H9 (cell line): Measurements from ENCODE around the gene PCNX2. TPM values are rescaled to one million over a fixed set of nuclear protein-coding genes. Genes with fewer than 3 reads are reported as not detected.

ENCODE experiments used
- DNase-seq: peaks from one replicate; pipeline ENCODE4 v3.0.0-alpha.2; 2017
- H2AFZ ChIP-seq: one replicate; pipeline ENCODE4 v1.6.1; 2013; ENCODE audit warnings: mild to moderate bottlenecking, low read length, control low read depth, moderate library complexity
- H2AK5ac ChIP-seq: 2 replicates; pipeline ENCODE4 v1.6.1; 2013; ENCODE audit warnings: low read length, control low read depth, mixed read lengths; ENCODE audit not compliant: insufficient read length
- H2BK120ac ChIP-seq: one replicate; pipeline ENCODE4 v1.6.1; 2013; ENCODE audit warnings: low read depth, mild to moderate bottlenecking, low read length, control low read depth, inconsistent platforms; ENCODE audit not compliant: poor library complexity, severe bottlenecking
- H2BK12ac ChIP-seq: 2 replicates; pipeline ENCODE4 v1.6.1; 2013; ENCODE audit warnings: low read length, control low read depth, mixed read lengths, low read depth; ENCODE audit not compliant: insufficient read length
- H2BK15ac ChIP-seq: 2 replicates; pipeline ENCODE4 v1.6.1; 2013; ENCODE audit warnings: low read depth, low read length, control low read depth
- H2BK20ac ChIP-seq: one replicate; pipeline ENCODE4 v1.6.1; 2013; ENCODE audit warnings: low read depth, mild to moderate bottlenecking, low read length, control low read depth, inconsistent platforms; ENCODE audit not compliant: poor library complexity, severe bottlenecking
- H2BK5ac ChIP-seq: 2 replicates; pipeline ENCODE4 v1.6.1; 2013; ENCODE audit warnings: low read length, control low read depth, mixed read lengths; ENCODE audit not compliant: insufficient read length
- H3K14ac ChIP-seq: 2 replicates; pipeline ENCODE4 v1.6.1; 2013; ENCODE audit warnings: low read length, control low read depth; ENCODE audit not compliant: insufficient read depth
- H3K18ac ChIP-seq: 2 replicates; pipeline ENCODE4 v1.6.1; 2013; ENCODE audit warnings: low read depth, mild to moderate bottlenecking, mixed read lengths, low read length, control low read depth; ENCODE audit not compliant: insufficient read length
- H3K23ac ChIP-seq: 2 replicates; pipeline ENCODE4 v1.6.1; 2013; ENCODE audit warnings: low read length, control low read depth, mixed read lengths, low read depth; ENCODE audit not compliant: insufficient read length
- H3K23me2 ChIP-seq: 2 replicates; pipeline ENCODE4 v1.6.1; 2013; ENCODE audit warnings: low read depth, mild to moderate bottlenecking, mixed read lengths, low read length, control low read depth; ENCODE audit not compliant: insufficient read length, poor library complexity, severe bottlenecking
- H3K27ac ChIP-seq: 2 replicates; pipeline ENCODE4 v1.5.1; 2013; ENCODE audit warnings: low read length, control low read depth, mixed read lengths, low read depth; ENCODE audit not compliant: insufficient read length
- H3K27me3 ChIP-seq: 2 replicates; pipeline ENCODE4 v1.6.1; 2013; ENCODE audit warnings: low read length, control low read depth, inconsistent platforms; ENCODE audit not compliant: insufficient read depth
- H3K4ac ChIP-seq: 2 replicates; pipeline ENCODE4 v1.6.1; 2013; ENCODE audit warnings: low read depth, mild to moderate bottlenecking, control low read depth, inconsistent platforms, low read length, moderate library complexity
- H3K4me1 ChIP-seq: 2 replicates; pipeline ENCODE4 v1.6.1; 2013; ENCODE audit warnings: low read length, control low read depth, inconsistent platforms; ENCODE audit not compliant: insufficient read depth
- H3K4me2 ChIP-seq: 2 replicates; pipeline ENCODE4 v1.6.1; 2013; ENCODE audit warnings: low read length, control low read depth, mixed read lengths; ENCODE audit not compliant: insufficient read length, insufficient read depth
- H3K56ac ChIP-seq: 2 replicates; pipeline ENCODE4 v1.6.1; 2013; ENCODE audit warnings: low read depth, mild to moderate bottlenecking, mixed read lengths, low read length, control low read depth; ENCODE audit not compliant: insufficient read length
- H3K79me1 ChIP-seq: 2 replicates; pipeline ENCODE4 v1.6.1; 2013; ENCODE audit warnings: low read depth, mild to moderate bottlenecking, moderate library complexity, low read length, control low read depth, inconsistent platforms; ENCODE audit not compliant: insufficient read depth, poor library complexity, severe bottlenecking
- H3K79me2 ChIP-seq: 2 replicates; pipeline ENCODE4 v1.6.1; 2013; ENCODE audit warnings: low read length, control low read depth, inconsistent platforms; ENCODE audit not compliant: insufficient read depth
- H3K9ac ChIP-seq: 2 replicates; pipeline ENCODE4 v1.6.1; 2013; ENCODE audit warnings: low read length, control low read depth, mixed read lengths; ENCODE audit not compliant: insufficient read length; ENCODE audit errors: extremely low read depth
- H3K9me3 ChIP-seq: one replicate; pipeline ENCODE4 v1.6.1; 2013; ENCODE audit warnings: low read depth, low read length, inconsistent platforms; ENCODE audit not compliant: control insufficient read depth
- H3T11ph ChIP-seq: one replicate; pipeline ENCODE4 v1.6.1; 2013; ENCODE audit warnings: mild to moderate bottlenecking, low read length, control low read depth, inconsistent platforms
- H4K20me1 ChIP-seq: one replicate; pipeline ENCODE4 v1.6.1; 2013; ENCODE audit not compliant: control insufficient read depth, insufficient read length, insufficient read depth
- H4K5ac ChIP-seq: 2 replicates; pipeline ENCODE4 v1.6.1; 2013; ENCODE audit warnings: low read depth, mild to moderate bottlenecking, mixed read lengths, low read length, control low read depth; ENCODE audit not compliant: insufficient read length
- H4K8ac ChIP-seq: replicated peaks from 2 replicates; pipeline ENCODE4 v1.6.1; 2013; ENCODE audit warnings: low read length, control low read depth, mixed read lengths, low read depth; ENCODE audit not compliant: insufficient read length
- H4K91ac ChIP-seq: 2 replicates; pipeline ENCODE4 v1.6.1; 2013; ENCODE audit warnings: low read depth, mild to moderate bottlenecking, moderate library complexity, mixed read lengths, low read length, control low read depth; ENCODE audit not compliant: insufficient read length
- H3K27ac Mint-ChIP-seq, 3 experiments: 2 replicates in 2 of 3; 3 replicates in 1 of 3; pipeline ENCODE4 v1.8.0; 2020 to 2021; ENCODE audit warnings: mixed read lengths in 3 of 3, mild to moderate bottlenecking in 1 of 3, moderate library complexity in 1 of 3
- H3K27me3 Mint-ChIP-seq: 2 replicates; pipeline ENCODE4 v1.8.0; 2021; ENCODE audit warnings: low read depth, mild to moderate bottlenecking, moderate library complexity, mixed read lengths
- H3K36me3 Mint-ChIP-seq, 3 experiments: 2 replicates in 2 of 3; 3 replicates in 1 of 3; pipeline ENCODE4 v1.8.0; 2020 to 2021; ENCODE audit warnings: low read depth in 3 of 3, mixed read lengths in 3 of 3; ENCODE audit not compliant: insufficient read depth in 1 of 3
- H3K4me1 Mint-ChIP-seq, 2 experiments: 2 replicates each; pipeline ENCODE4 v1.8.0; 2020; ENCODE audit warnings: mixed read lengths in 2 of 2
- H3K4me3 Mint-ChIP-seq, 2 experiments: 2 replicates in 1 of 2; 3 replicates in 1 of 2; pipeline ENCODE4 v1.8.0; 2020 to 2021; ENCODE audit warnings: mild to moderate bottlenecking in 2 of 2, mixed read lengths in 2 of 2, moderate library complexity in 1 of 2
- H3K9me3 Mint-ChIP-seq, 2 experiments: 2 replicates in 1 of 2; 3 replicates in 1 of 2; pipeline ENCODE4 v1.8.0; 2020; ENCODE audit warnings: mild to moderate bottlenecking in 2 of 2, mixed read lengths in 2 of 2, moderate library complexity in 1 of 2
- WGBS: extraction: QIAGEN DNeasy Blood & Tissue Kit; methylation state at CpG from one replicate; pipeline ENCODE4 v1.1.7; 2013; ENCODE audit warnings: missing lambda C conversion rate, low lambda C conversion rate, mixed read lengths; ENCODE audit not compliant: insufficient read length; ENCODE audit errors: extremely low coverage; 5-methylcytosine and 5-hydroxymethylcytosine counted together
- total RNA-seq: library from RNA; stranded (reverse); gene quantifications from 2 replicates; pipeline ENCODE4 v1.2.1, GENCODE V29; 2021
- TF ChIP-seq, protein P1 (sequence below): fragments of 200-600 bp; sonication (generic); conservative IDR thresholded peaks from 3 replicates; pipeline ENCODE4 v1.8.0; 2021; ENCODE audit warnings: antibody characterized with exemption, mild to moderate bottlenecking

PCNX2 gene
- total RNA-seq, 1 experiment from 2014 or later = 45.1 TPM

DNA sequence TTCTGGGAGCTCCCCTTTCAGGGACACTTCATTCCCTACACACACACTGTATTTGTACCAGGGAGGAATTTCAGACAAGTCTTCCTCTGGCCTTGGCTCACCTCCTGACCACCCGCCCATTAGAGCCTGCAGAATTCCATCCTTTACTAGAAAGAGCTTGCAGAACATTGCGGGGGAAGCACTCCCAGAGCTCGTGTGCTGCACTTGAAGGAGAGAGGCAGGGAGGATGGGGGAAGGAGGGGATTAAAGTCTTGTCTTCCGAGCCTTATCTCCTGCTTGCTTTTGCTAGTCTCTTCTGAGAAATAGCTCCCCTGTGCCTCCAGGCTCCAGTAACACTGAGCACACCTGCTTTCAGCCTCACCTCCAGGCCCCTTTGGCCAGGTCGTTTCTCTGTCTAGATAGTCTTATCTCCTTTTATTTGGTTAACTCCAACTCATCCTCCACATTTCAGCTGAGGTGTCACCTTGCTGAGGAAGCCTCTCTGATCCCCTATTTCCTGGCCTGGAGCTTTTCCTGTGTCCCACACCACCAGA lies 62.0 kb downstream of the PCNX2 start:
- Histone ChIP-seq H4K5ac (no peak overlapping the region), H2BK15ac (no peak overlapping the region), H4K91ac (no peak overlapping the region), H3T11ph (no peak overlapping the region), H4K8ac (no peak overlapping the region), H2AFZ (no peak overlapping the region), H2BK5ac (no peak overlapping the region), H3K23ac (no peak overlapping the region), H3K4ac (no peak overlapping the region), H3K9ac (no peak overlapping the region), H2BK12ac (no peak overlapping the region), H4K20me1 (no peaks in the 10 kb centered on the region), H2AK5ac (no peak overlapping the region), H3K56ac (no peak overlapping the region), H3K4me2 (no peak overlapping the region), H3K27ac (no peak overlapping the region), H3K27me3 (no peaks in the 10 kb centered on the region), H3K9me3 (no peaks in the 10 kb centered on the region), H2BK20ac (no peak overlapping the region), H3K23me2 (no peaks in the 10 kb centered on the region), H3K4me1 (no peaks in the 10 kb centered on the region), H3K18ac (no peak overlapping the region), H3K79me2 (no peaks in the 10 kb centered on the region), H3K79me1 (peaks cover 5% of the 10 kb centered on the region), H3K14ac (no peak overlapping the region), H2BK120ac (no peak overlapping the region)
- Mint-ChIP-seq H3K27me3 (no peaks in the 10 kb centered on the region), H3K4me1 (peaks cover 10 to 25% of the 10 kb centered on the region in 2 experiments), H3K9me3 (no peaks in the 10 kb centered on the region), H3K36me3 (peaks cover 22 to 62% (median 26%) of the 10 kb centered on the region in 3 experiments; a peak in 6 of 7 replicates), H3K4me3 (no peak overlapping the region), H3K27ac (peak overlapping the region; percentile 16 to 64 (median 18); a peak in 3 of 7 replicates)
- WGBS = no CpG with 5 or more reads among the region's 5 CpGs
- no peak for DNase-seq
- TF ChIP-seq, protein P1, sequence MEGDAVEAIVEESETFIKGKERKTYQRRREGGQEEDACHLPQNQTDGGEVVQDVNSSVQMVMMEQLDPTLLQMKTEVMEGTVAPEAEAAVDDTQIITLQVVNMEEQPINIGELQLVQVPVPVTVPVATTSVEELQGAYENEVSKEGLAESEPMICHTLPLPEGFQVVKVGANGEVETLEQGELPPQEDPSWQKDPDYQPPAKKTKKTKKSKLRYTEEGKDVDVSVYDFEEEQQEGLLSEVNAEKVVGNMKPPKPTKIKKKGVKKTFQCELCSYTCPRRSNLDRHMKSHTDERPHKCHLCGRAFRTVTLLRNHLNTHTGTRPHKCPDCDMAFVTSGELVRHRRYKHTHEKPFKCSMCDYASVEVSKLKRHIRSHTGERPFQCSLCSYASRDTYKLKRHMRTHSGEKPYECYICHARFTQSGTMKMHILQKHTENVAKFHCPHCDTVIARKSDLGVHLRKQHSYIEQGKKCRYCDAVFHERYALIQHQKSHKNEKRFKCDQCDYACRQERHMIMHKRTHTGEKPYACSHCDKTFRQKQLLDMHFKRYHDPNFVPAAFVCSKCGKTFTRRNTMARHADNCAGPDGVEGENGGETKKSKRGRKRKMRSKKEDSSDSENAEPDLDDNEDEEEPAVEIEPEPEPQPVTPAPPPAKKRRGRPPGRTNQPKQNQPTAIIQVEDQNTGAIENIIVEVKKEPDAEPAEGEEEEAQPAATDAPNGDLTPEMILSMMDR = no peak
